GM10847 (cell line): Measurements from ENCODE around the gene GRN.

ENCODE experiments used
- POLR2A ChIP-seq: IDR thresholded peaks from 2 replicates; pipeline ENCODE4 v1.6.1; 2011; ENCODE audit not compliant: insufficient read length; ENCODE audit errors: extremely low read depth

Gene GRN

DNA sequence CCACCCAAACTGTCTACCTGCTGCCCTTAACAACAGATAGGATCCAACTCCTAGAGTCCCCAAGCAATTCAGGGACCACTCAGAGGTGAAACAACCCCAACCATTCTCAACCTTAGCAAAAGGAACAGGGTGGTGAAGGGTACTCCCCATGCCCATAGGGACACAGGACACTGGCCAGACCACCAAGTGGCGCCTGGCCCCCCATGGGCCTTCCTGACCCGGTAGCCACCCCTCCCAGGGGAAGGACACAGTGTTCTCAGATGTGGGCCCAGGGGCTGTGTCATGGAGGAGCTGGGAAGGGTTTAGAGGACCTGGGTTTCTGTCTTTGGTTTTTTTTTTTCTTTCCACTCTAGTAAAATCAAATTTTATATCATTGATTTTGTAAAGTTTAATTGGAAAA is 10.8 kb upstream of the GRN start:
- TF ChIP-seq POLR2A = no peak

- no peak for TF ChIP-seq POLR2A
Observed at GRCh38 chr17:44334727-44335126, 10.4 kb upstream of the GRN start.

- no peak for TF ChIP-seq POLR2A
Observed at GRCh38 chr17:44335564-44335963, 9.5 kb upstream of the GRN start.

GRCh38 chr17:44335968-44336367 is 9.1 kb upstream of the GRN start:
- no peak for TF ChIP-seq POLR2A

DNA sequence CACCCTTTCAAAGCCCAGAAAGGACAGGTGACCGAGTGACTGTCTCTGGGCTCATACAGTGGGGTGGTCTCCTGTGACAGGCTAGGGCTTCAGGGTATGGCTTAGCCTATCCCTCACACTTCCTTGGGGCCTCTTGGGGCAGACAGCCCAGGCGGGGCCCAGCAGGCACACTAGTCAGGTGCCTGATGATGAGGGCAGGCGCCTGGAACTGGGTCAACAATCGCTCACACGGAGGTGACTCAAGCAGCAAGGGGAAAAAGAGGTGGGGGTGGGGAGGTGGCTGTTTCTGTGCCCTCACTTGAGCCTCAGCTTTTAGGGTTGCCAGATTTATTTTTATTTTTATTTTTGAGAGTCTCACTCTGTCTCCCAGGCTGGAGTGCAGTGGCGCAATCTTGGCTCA is 6.4 kb upstream of the GRN start:
- no peak for TF ChIP-seq POLR2A

DNA sequence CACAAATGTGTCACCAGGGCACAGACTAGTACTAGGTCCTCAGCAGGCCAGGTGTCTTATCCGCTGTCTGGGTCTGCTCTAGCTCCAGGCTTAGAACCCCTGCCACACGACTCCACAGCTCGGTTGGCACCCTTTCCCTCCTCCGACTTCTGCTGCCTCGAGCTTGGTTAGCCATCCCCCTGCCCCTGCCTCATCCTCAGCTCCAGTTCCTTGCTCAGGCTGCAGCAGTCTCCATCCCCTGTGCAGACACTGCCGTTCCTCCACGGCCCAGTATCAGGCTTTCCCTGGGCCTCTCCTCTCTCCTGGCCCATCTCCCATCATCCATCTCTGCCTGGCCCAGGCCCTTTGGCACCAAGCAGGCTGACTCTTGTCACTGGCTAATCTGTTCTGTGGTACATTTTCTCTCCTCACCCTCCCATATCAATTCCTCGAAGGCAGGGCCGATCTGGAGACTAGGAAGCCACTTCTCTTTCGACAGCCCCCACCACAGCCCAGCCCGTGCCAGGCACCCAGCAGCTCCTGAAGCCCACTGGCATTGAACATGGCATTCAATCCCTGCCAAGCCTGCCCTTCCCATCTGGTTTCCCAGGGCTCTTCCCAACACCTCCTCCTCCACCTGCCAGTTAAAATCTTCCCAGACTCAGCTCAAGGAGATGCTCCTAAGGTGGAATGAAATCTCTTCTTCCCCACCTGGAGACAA is 1.4 kb upstream of the GRN start:
- no peak for TF ChIP-seq POLR2A

- no peak for TF ChIP-seq POLR2A
Observed at GRCh38 chr17:44345454-44346026, 438 bp downstream of the GRN start.

DNA sequence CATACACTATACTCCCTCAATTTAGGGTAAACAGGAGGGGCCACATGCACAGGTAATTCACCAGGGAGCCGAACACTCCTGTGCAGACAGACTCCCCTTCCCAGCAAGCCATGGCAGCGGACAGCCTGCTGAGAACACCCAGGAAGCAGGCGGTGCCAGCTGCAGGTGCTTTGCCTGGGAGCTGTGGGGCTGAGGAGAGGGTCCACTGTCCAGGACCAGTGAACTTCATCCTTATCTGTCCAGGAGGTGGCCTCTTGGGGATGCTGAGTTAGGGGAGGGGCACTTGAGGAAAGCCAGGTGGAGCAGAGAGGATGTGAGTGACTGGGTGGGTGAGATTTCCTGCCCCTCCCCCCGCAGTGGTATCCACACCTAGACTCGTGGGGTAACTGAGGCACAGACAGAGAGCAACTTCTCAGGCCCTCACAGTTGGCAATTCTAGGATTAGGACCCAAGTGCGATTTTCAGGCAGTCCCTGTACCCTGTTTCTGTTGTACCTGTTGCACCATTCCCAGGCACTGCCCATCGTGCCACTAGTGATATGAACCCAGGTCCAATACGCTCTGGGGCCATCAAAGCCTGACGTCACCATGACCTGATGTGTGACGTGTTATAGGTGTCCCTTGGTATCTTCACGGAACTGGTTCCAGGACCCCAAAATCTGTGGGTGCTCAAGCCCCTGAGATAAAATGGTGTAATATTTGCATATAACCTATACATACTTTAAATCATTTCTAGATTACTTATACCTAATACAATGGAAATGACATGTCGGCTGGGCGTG is 1.2 kb downstream of the GRN start:
- TF ChIP-seq POLR2A = no peak

- TF ChIP-seq POLR2A = no peak
Observed at GRCh38 chr17:44348234-44348987, 3.3 kb downstream of the GRN start.

DNA sequence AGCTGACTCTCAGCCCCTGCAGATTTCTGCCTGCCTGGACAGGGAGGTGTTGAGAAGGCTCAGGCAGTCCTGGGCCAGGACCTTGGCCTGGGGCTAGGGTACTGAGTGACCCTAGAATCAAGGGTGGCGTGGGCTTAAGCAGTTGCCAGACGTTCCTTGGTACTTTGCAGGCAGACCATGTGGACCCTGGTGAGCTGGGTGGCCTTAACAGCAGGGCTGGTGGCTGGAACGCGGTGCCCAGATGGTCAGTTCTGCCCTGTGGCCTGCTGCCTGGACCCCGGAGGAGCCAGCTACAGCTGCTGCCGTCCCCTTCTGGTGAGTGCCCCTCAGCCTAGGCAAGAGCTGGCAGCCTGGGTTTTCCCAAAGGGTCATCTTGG is 3.9 kb downstream of the GRN start:
- TF ChIP-seq POLR2A = no peak

DNA sequence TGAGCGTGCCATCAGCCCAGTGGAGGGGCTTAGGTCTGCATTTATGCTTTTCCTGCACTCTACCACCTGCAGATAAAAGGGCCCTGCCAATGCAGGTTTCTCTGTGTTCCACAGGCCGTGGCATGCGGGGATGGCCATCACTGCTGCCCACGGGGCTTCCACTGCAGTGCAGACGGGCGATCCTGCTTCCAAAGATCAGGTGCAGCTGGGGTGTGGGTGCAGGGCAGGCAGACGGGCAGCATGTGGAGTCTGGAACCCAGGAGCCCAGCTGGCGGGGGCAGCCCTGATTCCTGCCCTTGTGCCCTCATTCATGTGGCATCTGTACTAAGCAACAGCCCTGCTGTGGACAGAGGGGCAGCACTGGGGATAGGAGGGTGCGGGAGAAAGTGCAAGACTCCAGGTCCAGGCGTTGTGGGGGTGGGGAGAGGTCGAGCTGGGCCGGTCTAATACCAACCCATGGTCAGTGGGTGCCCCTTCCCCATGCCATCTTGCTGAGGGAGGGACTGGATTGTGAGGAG is 4.5 kb downstream of the GRN start:
- no peak for TF ChIP-seq POLR2A

DNA sequence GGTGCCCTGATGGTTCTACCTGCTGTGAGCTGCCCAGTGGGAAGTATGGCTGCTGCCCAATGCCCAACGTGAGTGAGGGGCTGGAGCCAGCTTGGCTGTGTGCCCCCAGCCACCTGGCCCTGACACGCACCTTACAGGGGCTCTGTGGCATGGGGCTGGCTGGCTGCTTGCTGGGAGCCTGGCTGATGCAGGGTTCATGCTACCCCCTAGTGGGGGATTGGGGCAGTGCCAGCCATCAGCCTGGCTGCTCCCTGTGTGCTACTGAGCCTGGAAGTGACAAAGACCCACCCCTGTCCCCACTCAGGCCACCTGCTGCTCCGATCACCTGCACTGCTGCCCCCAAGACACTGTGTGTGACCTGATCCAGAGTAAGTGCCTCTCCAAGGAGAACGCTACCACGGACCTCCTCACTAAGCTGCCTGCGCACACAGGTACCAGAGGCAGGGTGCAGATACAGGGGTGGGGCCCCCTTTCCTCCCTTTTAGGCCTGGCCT is 5.7 kb downstream of the GRN start:
- no peak for TF ChIP-seq POLR2A

- no peak for TF ChIP-seq POLR2A
Observed at GRCh38 chr17:44351464-44351863, 6.4 kb downstream of the GRN start.

GRCh38 chr17:44351961-44352827 is 7.1 kb downstream of the GRN start:
- TF ChIP-seq POLR2A = no peak

- no peak for TF ChIP-seq POLR2A
Observed at GRCh38 chr17:44352828-44353671, 7.9 kb downstream of the GRN start.
